PC-3 (cell line): ENCODE measurements around the gene SCYGR7. TPM values are rescaled to one million over a fixed set of nuclear protein-coding genes. Genes with fewer than 3 reads are reported as not detected.
A peak's percentile ranks its signal among the peaks of the same experiment; 100 is the strongest.

ENCODE experiments used
- ATAC-seq: fragments of 200-7000 bp; cut with Tn5 transposase; 2 replicates; pipeline ENCODE4 v1.9.1; 2020; ENCODE audit warnings: mild to moderate bottlenecking, moderate library complexity
- BruUV-seq: library from RNA; stranded (reverse); fragments of 400-500 nt; replicated peaks from 2 replicates; lab custom pipeline; 2021; lab: Mats Ljungman, UMichigan
- CTCF ChIA-PET: fragments of 300-600 bp; sonication (Branson Sonifier 250); formaldehyde crosslinking; loops from one replicate; lab custom pipeline; 2022; ENCODE audit warnings: antibody characterized with exemption; lab: Charles Lee
- POLR2A ChIA-PET: fragments of 300-600 bp; sonication (Branson Sonifier 250); formaldehyde crosslinking; loops from one replicate; lab custom pipeline; 2022; ENCODE audit warnings: antibody characterized with exemption; ENCODE audit not compliant: unreplicated experiment; lab: Charles Lee
- DNase-seq: peaks from one replicate; pipeline ENCODE4 v3.0.0-alpha.2; 2015
- H2AFZ ChIP-seq: fragments of 300-600 bp; sonication (generic); 2 replicates; pipeline ENCODE4 v1.6.0; 2016; ENCODE audit warnings: antibody characterized with exemption, low read length
- H3F3A ChIP-seq: fragments of 300-600 bp; sonication (generic); one replicate; pipeline ENCODE4 v1.6.0; 2017; ENCODE audit warnings: antibody characterized with exemption, low read length, control low read depth, mild to moderate bottlenecking; ENCODE audit not compliant: unreplicated experiment
- H3K27ac ChIP-seq: fragments of 300-600 bp; sonication (generic); 2 replicates; pipeline ENCODE4 v1.5.1; 2016; ENCODE audit warnings: mild to moderate bottlenecking, low read length
- H3K27me3 ChIP-seq: fragments of 300-600 bp; sonication (generic); 2 replicates; pipeline ENCODE4 v1.6.1; 2016; ENCODE audit warnings: low read length, mixed read lengths
- H3K36me3 ChIP-seq: fragments of 300-600 bp; sonication (generic); 2 replicates; pipeline ENCODE4 v1.6.1; 2016; ENCODE audit warnings: low read depth, mixed run types, low read length, mixed read lengths
- H3K4me1 ChIP-seq: fragments of 300-600 bp; sonication (generic); 2 replicates; pipeline ENCODE4 v1.5.1; 2016; ENCODE audit warnings: low read length; ENCODE audit not compliant: insufficient read depth
- H3K4me2 ChIP-seq: fragments of 300-600 bp; sonication (generic); 2 replicates; pipeline ENCODE4 v1.6.0; 2016; ENCODE audit warnings: low read length
- H3K4me3 ChIP-seq: fragments of 300-600 bp; sonication (generic); 2 replicates; pipeline ENCODE4 v1.5.1; 2016; ENCODE audit warnings: mild to moderate bottlenecking, low read length, mixed read lengths
- H3K79me2 ChIP-seq: fragments of 300-600 bp; sonication (generic); 2 replicates; pipeline ENCODE4 v1.6.1; 2017; ENCODE audit warnings: low read length, mixed read lengths
- H3K9ac ChIP-seq: fragments of 300-600 bp; sonication (generic); 2 replicates; pipeline ENCODE4 v1.6.0; 2016; ENCODE audit warnings: mild to moderate bottlenecking, low read length
- H3K9me2 ChIP-seq: fragments of 300-600 bp; sonication (generic); replicated peaks from 2 replicates; pipeline ENCODE4 v1.6.1; 2016; ENCODE audit warnings: mixed run types, low read length, mixed read lengths
- H3K9me3 ChIP-seq: fragments of 300-600 bp; sonication (generic); 2 replicates; pipeline ENCODE4 v1.6.1; 2016; ENCODE audit warnings: low read length, mixed read lengths
- H4K20me1 ChIP-seq: fragments of 300-600 bp; sonication (generic); 2 replicates; pipeline ENCODE4 v1.6.1; 2016; ENCODE audit warnings: low read length, mixed read lengths
- EZH2 ChIP-seq: fragments of 300-600 bp; sonication (generic); IDR thresholded peaks from one replicate; pipeline ENCODE4 v1.6.1; 2017; ENCODE audit warnings: antibody characterized with exemption, mild to moderate bottlenecking, low read length; ENCODE audit not compliant: unreplicated experiment
- EZH2phosphoT487 ChIP-seq: fragments of 300-600 bp; sonication (generic); IDR thresholded peaks from 2 replicates; pipeline ENCODE4 v1.6.1; 2018; ENCODE audit warnings: mild to moderate bottlenecking, antibody characterized with exemption, low read length, borderline replicate concordance
- intact Hi-C: fragments of 100-400 bp; cut with micrococcal nuclease; formaldehyde crosslinking; loops from 2 replicates; pipeline ENCODE4 v1.9.0; 2023
- total RNA-seq: library from RNA; depleted of rRNA; stranded (reverse); fragments of >200 nt; gene quantifications from 2 replicates; pipeline ENCODE4 v1.2.3, GENCODE V29; 2014
- TF ChIP-seq, protein P1 (sequence below): fragments of 300-600 bp; sonication (generic); conservative IDR thresholded peaks from 2 replicates; pipeline ENCODE4 v1.5.1; 2017; ENCODE audit warnings: antibody characterized with exemption, low read depth, mild to moderate bottlenecking, low read length

SCYGR7 gene
- total RNA-seq, 1 experiment from 2014 or later, result not detected

- intact Hi-C loops, result no loop called here
These were observed 44.1 kb downstream of the SCYGR7 start for GRCh38 chr2:227772197-227772661.

GRCh38 chr2:227772932-227773331 lies 44.8 kb downstream of the SCYGR7 start:
- Histone ChIP-seq H3K4me2 (no peak overlapping the region), H3K27ac (no peak overlapping the region), H3K36me3 (no peaks in the 10 kb centered on the region), H3K9me2 (no peaks in the 10 kb centered on the region), H3F3A (no peaks in the 10 kb centered on the region), H4K20me1 (no peaks in the 10 kb centered on the region), H3K27me3 (no peaks in the 10 kb centered on the region), H3K9me3 (no peaks in the 10 kb centered on the region), H3K4me3 (no peak overlapping the region), H3K9ac (no peak overlapping the region), H3K4me1 (no peaks in the 10 kb centered on the region), H3K79me2 (no peaks in the 10 kb centered on the region), H2AFZ (no peak overlapping the region)
- CTCF ChIA-PET, result no interaction called here
- intact Hi-C loops, result no loop called here
- ATAC-seq, result no peak
- TF ChIP-seq, protein P1, sequence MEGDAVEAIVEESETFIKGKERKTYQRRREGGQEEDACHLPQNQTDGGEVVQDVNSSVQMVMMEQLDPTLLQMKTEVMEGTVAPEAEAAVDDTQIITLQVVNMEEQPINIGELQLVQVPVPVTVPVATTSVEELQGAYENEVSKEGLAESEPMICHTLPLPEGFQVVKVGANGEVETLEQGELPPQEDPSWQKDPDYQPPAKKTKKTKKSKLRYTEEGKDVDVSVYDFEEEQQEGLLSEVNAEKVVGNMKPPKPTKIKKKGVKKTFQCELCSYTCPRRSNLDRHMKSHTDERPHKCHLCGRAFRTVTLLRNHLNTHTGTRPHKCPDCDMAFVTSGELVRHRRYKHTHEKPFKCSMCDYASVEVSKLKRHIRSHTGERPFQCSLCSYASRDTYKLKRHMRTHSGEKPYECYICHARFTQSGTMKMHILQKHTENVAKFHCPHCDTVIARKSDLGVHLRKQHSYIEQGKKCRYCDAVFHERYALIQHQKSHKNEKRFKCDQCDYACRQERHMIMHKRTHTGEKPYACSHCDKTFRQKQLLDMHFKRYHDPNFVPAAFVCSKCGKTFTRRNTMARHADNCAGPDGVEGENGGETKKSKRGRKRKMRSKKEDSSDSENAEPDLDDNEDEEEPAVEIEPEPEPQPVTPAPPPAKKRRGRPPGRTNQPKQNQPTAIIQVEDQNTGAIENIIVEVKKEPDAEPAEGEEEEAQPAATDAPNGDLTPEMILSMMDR, result no peak
- no peak for TF ChIP-seq EZH2
- no TSS peak for BruUV-seq
- POLR2A ChIA-PET, result no interaction called here
- no peak for DNase-seq

More at GRCh38 chr2:227772197-227772661, 44.1 kb downstream of the SCYGR7 start:
- ATAC-seq (no peak), DNase-seq (no peak)
- H3K4me3 ChIP-seq, result no peak overlapping the region
- no peaks in the 10 kb centered on the region for H3F3A ChIP-seq
- H3K27ac ChIP-seq, result no peak overlapping the region
- H3K27me3 ChIP-seq, result no peaks in the 10 kb centered on the region
- no peak overlapping the region for H3K9ac ChIP-seq
- no peak for TF ChIP-seq EZH2phosphoT487
- TF ChIP-seq, protein P1, result no peak
- no peak for TF ChIP-seq EZH2
- H2AFZ ChIP-seq, result no peak overlapping the region
- BruUV-seq, result no TSS peak
- no peaks in the 10 kb centered on the region for H3K79me2 ChIP-seq
- H3K4me1 ChIP-seq, result no peaks in the 10 kb centered on the region
- no peaks in the 10 kb centered on the region for H3K9me2 ChIP-seq
- no peaks in the 10 kb centered on the region for H3K9me3 ChIP-seq
- ChIA-PET POLR2A (no interaction called here), CTCF (no interaction called here)
- H3K36me3 ChIP-seq, result no peaks in the 10 kb centered on the region
- no peaks in the 10 kb centered on the region for H4K20me1 ChIP-seq
- no peak overlapping the region for H3K4me2 ChIP-seq

DNA sequence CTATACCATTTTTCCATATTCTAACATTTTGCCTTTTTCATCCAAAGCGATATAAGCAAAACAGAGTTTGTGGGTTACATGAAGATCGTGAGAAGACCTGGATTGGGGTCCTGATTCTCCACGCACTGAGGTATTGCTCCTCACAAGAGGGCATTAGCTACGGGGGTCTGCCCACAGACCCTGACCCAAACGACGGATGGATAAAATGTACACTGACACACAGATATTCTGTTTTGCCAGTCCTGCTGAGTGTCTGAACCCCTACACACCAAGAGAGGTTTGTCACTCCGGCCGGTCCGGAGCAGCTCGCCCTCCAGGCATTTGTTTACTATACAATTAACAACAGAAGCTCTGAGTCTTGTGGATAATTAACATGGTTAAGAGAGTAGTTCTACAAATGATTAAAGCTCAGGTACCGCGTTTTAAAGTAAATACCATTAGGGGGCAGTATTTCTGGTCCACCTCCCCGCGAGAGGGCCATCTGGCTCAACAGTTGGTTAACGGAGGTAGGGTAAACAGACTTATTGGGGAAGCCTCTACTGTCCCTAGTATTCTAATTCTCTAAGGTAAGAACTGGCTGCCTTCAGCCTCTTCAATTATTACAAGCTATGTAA lies 46.0 kb downstream of the SCYGR7 start:
- H3K4me1 ChIP-seq, result no peaks in the 10 kb centered on the region
- no peaks in the 10 kb centered on the region for H3K9me3 ChIP-seq
- H3K36me3 ChIP-seq, result no peaks in the 10 kb centered on the region
- intact Hi-C loops, result loop anchor here (2.0 kb wide), 1 partner anchor 89 kb away; no protein-coding TSS in a partner anchor
- no peaks in the 10 kb centered on the region for H3F3A ChIP-seq
- H4K20me1 ChIP-seq, result no peaks in the 10 kb centered on the region
- H3K79me2 ChIP-seq, result no peaks in the 10 kb centered on the region
- no peak overlapping the region for H3K4me2 ChIP-seq
- ChIA-PET CTCF (no interaction called here), POLR2A (no interaction called here)
- no TSS peak for BruUV-seq
- TF ChIP-seq, protein P1, result peak; percentile 60
- TF ChIP-seq EZH2, result no peak
- no peak for TF ChIP-seq EZH2phosphoT487
- H3K27ac ChIP-seq, result no peak overlapping the region
- H2AFZ ChIP-seq, result no peak overlapping the region
- no peak for ATAC-seq
- H3K27me3 ChIP-seq, result no peaks in the 10 kb centered on the region
- H3K4me3 ChIP-seq, result no peak overlapping the region
- H3K9ac ChIP-seq, result no peak overlapping the region
- H3K9me2 ChIP-seq, result no peaks in the 10 kb centered on the region
- peak; percentile 45 for DNase-seq
